Upper lobe of left lung (tissue), 4 donors: ENCODE measurements around the gene GRIK4.

Source experiments
- CTCF ChIP-seq, 6 experiments: fragments of 450-650 bp in 4 of 6; fragments of 200-600 bp in 2 of 6; sonication (generic) in 2 of 6; IDR thresholded peaks; one replicate each; pipeline ENCODE4 v1.5.1; 2016 to 2019; ENCODE audit warnings: antibody characterized with exemption in 6 of 6
- POLR2AphosphoS5 ChIP-seq, 2 donors: sonication (generic); formaldehyde crosslinking; IDR thresholded peaks; one replicate each; pipeline ENCODE4 v1.5.1; 2017; ENCODE audit warnings: antibody characterized with exemption in 2 of 2

GRCh38 chr11:120573756-120574354 is 62.3 kb downstream of the GRIK4 start:
- no peak for TF ChIP-seq POLR2AphosphoS5 (IDR thresholded peaks at IDR 0.05)
- TF ChIP-seq CTCF (IDR thresholded peaks at IDR 0.05), result no peak
